Fibroblast of pulmonary artery (primary cell): ENCODE data around the gene PLEKHG2.

Experiments used
- DNase-seq: peaks from one replicate; pipeline ENCODE4 v3.0.0-alpha.2; 2010; ENCODE audit warnings: low read depth
- H3K4me3 ChIP-seq: replicated peaks from 2 replicates; pipeline ENCODE4 v1.5.1; 2011; ENCODE audit warnings: low read depth, mild to moderate bottlenecking, control low read depth, low read length, moderate library complexity
- CTCF ChIP-seq: IDR thresholded peaks from 2 replicates; pipeline ENCODE4 v1.5.1; 2011; ENCODE audit warnings: mild to moderate bottlenecking, control low read depth, low read length, inconsistent platforms; ENCODE audit errors: missing control alignments

The PLEKHG2 gene

DNA sequence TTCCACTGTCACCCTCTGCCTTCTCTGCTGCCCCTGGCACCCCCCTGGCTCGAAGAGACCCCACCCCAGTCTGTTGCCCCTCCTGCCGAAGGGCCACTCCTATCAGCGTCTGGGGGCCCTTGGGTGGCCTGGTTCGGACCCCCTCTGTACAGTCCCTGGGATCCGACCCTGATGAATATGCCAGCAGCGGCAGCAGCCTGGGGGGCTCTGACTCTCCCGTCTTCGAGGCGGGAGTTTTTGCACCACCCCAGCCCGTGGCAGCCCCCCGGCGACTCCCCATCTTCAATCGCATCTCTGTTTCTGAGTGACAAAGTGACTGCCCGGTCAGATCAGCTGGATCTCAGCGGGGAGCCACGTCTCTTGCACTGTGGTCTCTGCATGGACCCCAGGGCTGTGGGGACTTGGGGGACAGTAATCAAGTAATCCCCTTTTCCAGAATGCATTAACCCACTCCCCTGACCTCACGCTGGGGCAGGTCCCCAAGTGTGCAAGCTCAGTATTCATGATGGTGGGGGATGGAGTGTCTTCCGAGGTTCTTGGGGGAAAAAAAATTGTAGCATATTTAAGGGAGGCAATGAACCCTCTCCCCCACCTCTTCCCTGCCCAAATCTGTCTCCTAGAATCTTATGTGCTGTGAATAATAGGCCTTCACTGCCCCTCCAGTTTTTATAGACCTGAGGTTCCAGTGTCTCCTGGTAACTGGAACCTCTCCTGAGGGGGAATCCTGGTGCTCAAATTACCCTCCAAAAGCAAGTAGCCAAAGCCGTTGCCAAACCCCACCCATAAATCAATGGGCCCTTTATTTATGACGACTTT is 3.9 kb upstream of the PLEKHG2 start:
- H3K4me3 ChIP-seq, result peak overlapping the region; percentile 81
- DNase-seq, result peak; percentile 66
- TF ChIP-seq CTCF, result no peak

DNA sequence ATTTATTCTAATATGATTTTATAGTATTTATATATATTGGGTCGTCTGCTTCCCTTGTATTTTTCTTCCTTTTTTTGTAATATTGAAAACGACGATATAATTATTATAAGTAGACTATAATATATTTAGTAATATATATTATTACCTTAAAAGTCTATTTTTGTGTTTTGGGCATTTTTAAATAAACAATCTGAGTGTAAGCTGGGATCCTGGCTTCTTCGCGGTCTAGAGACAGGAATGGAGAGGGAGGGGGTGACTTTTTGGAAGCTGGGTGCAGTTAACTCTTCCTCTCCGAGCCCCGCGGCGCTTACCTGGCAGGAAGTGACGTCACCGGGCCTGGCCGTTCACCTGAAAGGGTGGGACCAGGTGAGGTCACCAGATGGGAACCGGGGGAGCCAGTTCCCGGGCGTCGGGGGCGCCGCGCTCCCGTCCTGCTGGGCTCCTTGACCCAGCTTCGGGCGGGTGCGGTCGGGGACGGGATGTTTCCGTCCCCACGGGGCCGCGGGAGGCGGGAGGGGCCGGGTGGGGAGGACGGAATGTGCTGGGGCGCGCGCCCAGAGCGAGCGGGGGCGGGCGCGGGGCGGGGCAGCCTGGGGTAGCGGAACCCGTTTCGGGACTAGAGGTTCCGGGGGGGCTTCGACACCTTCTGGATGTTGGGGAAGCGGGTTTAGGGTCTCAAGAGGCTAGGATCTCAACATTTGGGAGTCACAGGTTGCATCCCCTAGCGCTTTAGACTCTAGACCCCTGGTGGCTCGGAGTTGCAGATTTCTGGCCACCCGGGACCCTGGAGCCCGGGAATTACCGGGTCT is 3.1 kb upstream of the PLEKHG2 start:
- peak; percentile 70 for DNase-seq
- TF ChIP-seq CTCF, result no peak
- H3K4me3 ChIP-seq, result peak overlapping the region; percentile 81

DNA sequence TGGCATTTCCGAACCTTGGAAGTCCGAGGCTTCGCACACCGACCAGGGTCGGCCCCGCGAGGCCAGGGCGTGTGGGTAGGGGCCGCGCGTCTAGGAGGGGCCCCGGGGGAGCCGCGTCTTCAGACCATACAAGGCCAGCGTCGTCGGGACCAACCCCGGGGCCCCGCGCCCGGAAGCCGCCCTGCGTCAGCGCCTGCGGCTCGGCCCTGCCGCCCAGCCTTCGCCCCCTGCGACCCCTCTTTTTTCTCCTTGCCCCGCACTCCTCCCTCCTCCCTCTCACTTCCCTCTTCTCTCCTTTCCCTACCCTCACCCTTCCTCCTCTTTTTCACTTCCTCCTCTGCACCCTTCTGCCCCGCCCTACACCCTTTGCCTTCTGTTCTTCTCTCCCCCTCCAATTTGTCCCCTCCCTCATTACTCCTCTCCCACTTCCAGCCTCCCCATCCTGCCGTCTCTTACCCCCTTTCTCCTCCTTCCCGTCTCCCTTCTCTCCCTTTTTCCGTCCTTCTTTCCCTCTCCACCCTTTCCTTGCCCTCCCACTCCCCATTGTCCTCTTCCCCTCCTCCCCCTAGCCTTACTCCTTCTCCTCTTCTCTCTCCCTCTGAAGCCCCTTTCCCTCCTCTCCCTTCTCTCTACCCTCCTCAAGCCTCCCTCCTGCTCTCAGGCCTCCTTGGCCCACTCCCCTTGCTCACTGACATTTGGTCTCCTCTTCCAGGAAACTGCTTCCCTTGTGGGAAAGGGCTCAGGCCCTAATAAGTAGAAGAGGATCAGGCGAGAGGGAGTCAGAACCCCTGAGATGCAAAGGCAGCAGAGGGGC is 2.2 kb upstream of the PLEKHG2 start:
- H3K4me3 ChIP-seq, result peak overlapping the region; percentile 81
- no peak for TF ChIP-seq CTCF
- DNase-seq, result peak; percentile 83

- TF ChIP-seq CTCF, result no peak
- DNase-seq, result no peak
- H3K4me3 ChIP-seq, result peak overlapping the region; percentile 81
Observed at GRCh38 chr19:39410831-39411080, 1.7 kb upstream of the PLEKHG2 start.

- no peak for TF ChIP-seq CTCF
- DNase-seq, result peak; percentile 72
- H3K4me3 ChIP-seq, result peak overlapping the region; percentile 81
Observed at GRCh38 chr19:39411081-39411831, 1.2 kb upstream of the PLEKHG2 start.

DNA sequence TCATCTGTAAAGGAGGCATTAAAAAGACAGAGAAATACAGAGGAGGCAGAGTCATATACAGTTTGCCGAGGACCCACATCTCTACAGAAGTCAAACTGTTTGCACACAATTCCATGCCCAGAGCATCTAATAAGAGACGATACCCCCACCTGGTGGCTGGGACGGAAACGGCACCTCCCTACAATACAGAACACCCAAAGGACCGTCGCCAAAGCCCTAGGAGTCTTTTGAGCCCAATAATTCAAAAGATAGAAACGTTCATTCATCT is 703 bp upstream of the PLEKHG2 start:
- TF ChIP-seq CTCF, result peak; percentile 91

More for the DNA sequence above, 703 bp upstream of the PLEKHG2 start:
- DNase-seq, result peak; percentile 95
- peak overlapping the region; percentile 81 for H3K4me3 ChIP-seq
